ENCODE data around the gene PLA2G2C. TPM values are rescaled to one million over a fixed set of nuclear protein-coding genes. Genes with fewer than 3 reads are reported as not detected.

PLA2G2C gene
- total and polyA plus RNA-seq, 8 donors, result 0.06 to 0.16 (median 0.11) TPM; not detected in 3

DNA sequence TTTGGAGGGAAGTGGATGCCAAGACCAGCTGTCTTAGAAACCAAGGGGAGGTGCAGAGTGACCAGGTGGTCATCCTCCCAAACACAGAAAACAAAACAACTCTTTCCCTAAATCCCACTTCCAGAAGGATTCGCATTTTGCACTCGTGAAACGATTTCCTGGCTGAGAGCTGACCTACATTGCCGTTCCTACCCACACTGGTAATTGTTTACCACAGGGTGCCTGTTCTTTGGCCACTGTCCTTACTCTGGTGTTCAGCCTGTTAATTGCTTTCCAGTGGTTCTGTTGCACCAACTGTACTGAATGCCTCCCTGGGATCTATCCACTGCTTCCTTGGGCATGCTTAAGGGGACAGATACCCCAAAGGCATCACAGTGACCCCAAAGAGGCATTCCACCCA lies 23.2 kb upstream of the PLA2G2C start:
- H3K4me3 ChIP-seq, result no peak overlapping the region
- intact Hi-C loops (cut with DNase I), result no loop called here

DNA sequence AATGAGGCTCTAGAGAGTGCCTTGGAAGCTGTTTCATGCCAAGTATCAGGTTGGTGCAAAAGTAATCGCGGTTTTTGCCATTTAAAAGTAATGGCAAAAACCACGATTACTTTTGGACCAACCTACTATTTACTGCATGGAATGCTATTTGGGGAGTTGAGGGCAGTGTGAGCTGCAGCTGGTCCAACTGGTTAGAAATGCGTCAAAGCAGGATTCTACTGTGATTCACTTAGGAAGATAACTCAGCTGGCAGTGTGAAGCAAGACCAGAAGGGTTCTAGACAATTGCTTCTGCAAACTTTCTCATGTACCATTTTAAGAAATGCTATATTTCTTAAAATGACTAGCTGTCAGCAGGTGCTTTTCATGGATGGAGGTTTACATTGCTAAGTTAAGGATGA lies 21.2 kb upstream of the PLA2G2C start:
- Histone ChIP-seq H3K36me3 (no peaks in the 10 kb centered on the region), H3K4me1 (peaks cover 0 to 4% of the 10 kb centered on the region in 2 donors), H3K27me3 (peaks cover 0 to 36% of the 10 kb centered on the region in 2 donors), H3K4me3 (no peak overlapping the region), H3K9me3 (no peaks in the 10 kb centered on the region), H3K27ac (no peak overlapping the region)
- DNase-seq (no peak), ATAC-seq (no peak)
- TF ChIP-seq, protein P1, sequence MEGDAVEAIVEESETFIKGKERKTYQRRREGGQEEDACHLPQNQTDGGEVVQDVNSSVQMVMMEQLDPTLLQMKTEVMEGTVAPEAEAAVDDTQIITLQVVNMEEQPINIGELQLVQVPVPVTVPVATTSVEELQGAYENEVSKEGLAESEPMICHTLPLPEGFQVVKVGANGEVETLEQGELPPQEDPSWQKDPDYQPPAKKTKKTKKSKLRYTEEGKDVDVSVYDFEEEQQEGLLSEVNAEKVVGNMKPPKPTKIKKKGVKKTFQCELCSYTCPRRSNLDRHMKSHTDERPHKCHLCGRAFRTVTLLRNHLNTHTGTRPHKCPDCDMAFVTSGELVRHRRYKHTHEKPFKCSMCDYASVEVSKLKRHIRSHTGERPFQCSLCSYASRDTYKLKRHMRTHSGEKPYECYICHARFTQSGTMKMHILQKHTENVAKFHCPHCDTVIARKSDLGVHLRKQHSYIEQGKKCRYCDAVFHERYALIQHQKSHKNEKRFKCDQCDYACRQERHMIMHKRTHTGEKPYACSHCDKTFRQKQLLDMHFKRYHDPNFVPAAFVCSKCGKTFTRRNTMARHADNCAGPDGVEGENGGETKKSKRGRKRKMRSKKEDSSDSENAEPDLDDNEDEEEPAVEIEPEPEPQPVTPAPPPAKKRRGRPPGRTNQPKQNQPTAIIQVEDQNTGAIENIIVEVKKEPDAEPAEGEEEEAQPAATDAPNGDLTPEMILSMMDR (IDR thresholded peaks at IDR 0.05), result no peak
- intact Hi-C loops (cut with DNase I), result no loop called here

More for the DNA sequence above, 23.2 kb upstream of the PLA2G2C start:
- peaks cover 0 to 12% of the 10 kb centered on the region in 2 donors for H3K4me1 ChIP-seq
- H3K9me3 ChIP-seq, result no peaks in the 10 kb centered on the region
- TF ChIP-seq, protein P1 (IDR thresholded peaks at IDR 0.05), result no peak
- peaks cover 0 to 54% of the 10 kb centered on the region in 2 donors for H3K27me3 ChIP-seq
- H3K36me3 ChIP-seq, result no peaks in the 10 kb centered on the region
- no peak overlapping the region for H3K27ac ChIP-seq
- ATAC-seq (no peak), DNase-seq (no peak)

DNA sequence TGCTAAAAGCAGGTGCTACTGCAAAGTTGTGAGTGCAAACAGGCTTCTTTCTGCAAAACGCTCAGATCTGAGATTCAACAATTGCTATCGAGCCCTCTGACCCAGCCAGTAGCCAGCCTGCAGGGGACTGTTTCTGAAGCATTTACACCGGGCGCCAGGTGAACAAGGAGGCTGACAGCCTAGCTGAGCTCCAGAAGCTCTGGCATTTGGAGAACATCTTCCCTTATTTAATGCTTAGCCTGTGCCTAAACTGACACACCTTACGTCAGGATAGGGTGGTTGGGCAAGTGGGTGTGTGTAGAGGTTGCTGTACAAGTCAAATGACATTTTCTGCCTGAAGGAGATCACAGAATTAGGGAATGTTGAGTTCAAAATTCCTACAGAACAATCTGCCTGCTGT lies 15.8 kb upstream of the PLA2G2C start:
- no peaks in the 10 kb centered on the region for H3K36me3 ChIP-seq
- no peak overlapping the region for H3K4me3 ChIP-seq
- H3K9me3 ChIP-seq, result no peaks in the 10 kb centered on the region
- peaks cover 0 to 9% of the 10 kb centered on the region in 2 donors for H3K27me3 ChIP-seq
- H3K27ac ChIP-seq, result no peak overlapping the region
- TF ChIP-seq, protein P1 (IDR thresholded peaks at IDR 0.05), result no peak
- DNase-seq (no peak), ATAC-seq (no peak)
- H3K4me1 ChIP-seq, result no peaks in the 10 kb centered on the region
- intact Hi-C loops (cut with DNase I), result no loop called here

DNA sequence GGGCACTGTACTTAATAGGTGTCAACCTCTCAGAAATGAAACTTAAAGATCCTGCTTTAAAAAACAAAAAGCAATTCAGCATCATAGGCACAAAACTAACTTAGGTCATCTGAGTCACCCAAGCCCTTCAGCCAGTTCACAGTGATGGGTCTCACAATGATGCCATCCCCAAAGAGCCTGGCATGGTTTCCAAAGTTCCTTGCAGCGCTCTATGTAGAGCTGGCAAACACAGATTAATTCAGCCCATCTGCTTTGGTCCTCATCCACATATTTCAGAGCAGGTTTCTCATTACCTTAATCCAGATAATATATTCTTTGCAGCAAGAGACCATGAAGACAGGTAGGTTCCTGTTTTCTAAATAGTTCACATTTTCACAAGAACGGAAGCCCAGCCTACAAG lies 14.6 kb upstream of the PLA2G2C start:
- Histone ChIP-seq H3K27me3 (peaks cover 0 to 9% of the 10 kb centered on the region in 2 donors), H3K27ac (no peak overlapping the region), H3K4me1 (no peaks in the 10 kb centered on the region), H3K9me3 (no peaks in the 10 kb centered on the region), H3K36me3 (no peaks in the 10 kb centered on the region), H3K4me3 (no peak overlapping the region)
- TF ChIP-seq, protein P1 (IDR thresholded peaks at IDR 0.05), result no peak
- DNase-seq (no peak), ATAC-seq (no peak)
- intact Hi-C loops (cut with DNase I), result no loop called here

DNA sequence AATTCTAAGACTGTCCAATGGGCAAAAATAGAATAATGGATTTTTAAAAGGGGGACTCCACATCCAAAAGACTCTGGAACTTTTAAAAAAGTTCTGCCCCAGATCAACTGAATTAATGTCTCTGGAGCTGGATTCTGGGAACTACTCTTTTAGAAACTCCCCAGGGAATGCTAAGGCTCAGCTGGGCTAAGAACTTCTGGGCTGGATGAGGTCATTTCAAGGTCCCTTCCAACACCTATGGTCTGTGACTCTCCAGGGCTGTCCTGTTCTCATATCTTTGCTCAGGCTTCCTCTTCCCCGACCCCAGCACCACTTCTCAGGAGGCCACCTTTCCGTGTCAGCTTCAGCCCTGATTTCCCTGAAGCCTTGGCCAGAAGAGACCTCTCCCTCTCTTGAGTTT lies 13.5 kb upstream of the PLA2G2C start:
- H3K4me3 ChIP-seq, result no peak overlapping the region
- DNase-seq (no peak), ATAC-seq (no peak)
- no peak overlapping the region for H3K27ac ChIP-seq
- intact Hi-C loops (cut with DNase I), result no loop called here
- TF ChIP-seq, protein P1 (IDR thresholded peaks at IDR 0.05), result no peak
- H3K4me1 ChIP-seq, result peaks cover 0 to 4% of the 10 kb centered on the region in 2 donors
- peaks cover 0 to 9% of the 10 kb centered on the region in 2 donors for H3K27me3 ChIP-seq
- no peaks in the 10 kb centered on the region for H3K9me3 ChIP-seq
- no peaks in the 10 kb centered on the region for H3K36me3 ChIP-seq
